Activated B cell treated with CpG ODN at 0.5 μM for 24 hours (primary cell): Measurements from ENCODE around the gene ANAPC15. TPM values are rescaled to one million over a fixed set of nuclear protein-coding genes. Genes with fewer than 3 reads are reported as not detected.
A peak's percentile ranks its signal among the peaks of the same experiment; 100 is the strongest.

Experiments used
- ATAC-seq: fragments of 200-7000 bp; cut with Tn5 transposase; one replicate; pipeline ENCODE4 v1.10.0; 2021; ENCODE audit warnings: low read depth, mild to moderate bottlenecking, moderate library complexity
- CTCF ChIA-PET: fragments of 350-600 bp; sonication (Branson Sonifier 250); formaldehyde crosslinking; loops from one replicate; lab custom pipeline; 2021; ENCODE audit warnings: antibody characterized with exemption; lab: Charles Lee
- POLR2A ChIA-PET: fragments of 350-600 bp; sonication (Branson Sonifier 250); formaldehyde crosslinking; loops from one replicate; lab custom pipeline; 2021; ENCODE audit warnings: antibody characterized with exemption; lab: Charles Lee
- DNase-seq: peaks from one replicate; pipeline ENCODE4 v3.0.0; 2022
- H3K27ac Mint-ChIP-seq: one replicate; pipeline ENCODE4 v1.8.0; 2020; ENCODE audit warnings: mixed read lengths
- H3K27me3 Mint-ChIP-seq: one replicate; pipeline ENCODE4 v1.8.0; 2021; ENCODE audit warnings: mixed read lengths
- H3K36me3 Mint-ChIP-seq: one replicate; pipeline ENCODE4 v1.8.0; 2021; ENCODE audit warnings: low read depth, mixed read lengths
- H3K4me1 Mint-ChIP-seq: one replicate; pipeline ENCODE4 v1.8.0; 2021; ENCODE audit warnings: mixed read lengths
- H3K4me3 Mint-ChIP-seq: one replicate; pipeline ENCODE4 v1.8.0; 2020; ENCODE audit warnings: mild to moderate bottlenecking, mixed read lengths
- H3K9me3 Mint-ChIP-seq: one replicate; pipeline ENCODE4 v1.8.0; 2020; ENCODE audit warnings: mixed read lengths
- intact Hi-C: fragments of 100-400 bp; cut with micrococcal nuclease; formaldehyde crosslinking; loops from one replicate; pipeline ENCODE4 v1.15.1; 2024
- total RNA-seq: library from RNA; stranded (reverse); gene quantifications from 2 replicates; pipeline ENCODE4 v1.2.3, GENCODE V29; 2022
- TF ChIP-seq, protein P1 (sequence below): fragments of 200-600 bp; IDR thresholded peaks from one replicate; pipeline ENCODE4 v1.8.0; 2022; ENCODE audit warnings: antibody characterized with exemption, mild to moderate bottlenecking

ANAPC15 gene
- total RNA-seq, 1 donor from 2014 or later: 44.4 TPM

DNA sequence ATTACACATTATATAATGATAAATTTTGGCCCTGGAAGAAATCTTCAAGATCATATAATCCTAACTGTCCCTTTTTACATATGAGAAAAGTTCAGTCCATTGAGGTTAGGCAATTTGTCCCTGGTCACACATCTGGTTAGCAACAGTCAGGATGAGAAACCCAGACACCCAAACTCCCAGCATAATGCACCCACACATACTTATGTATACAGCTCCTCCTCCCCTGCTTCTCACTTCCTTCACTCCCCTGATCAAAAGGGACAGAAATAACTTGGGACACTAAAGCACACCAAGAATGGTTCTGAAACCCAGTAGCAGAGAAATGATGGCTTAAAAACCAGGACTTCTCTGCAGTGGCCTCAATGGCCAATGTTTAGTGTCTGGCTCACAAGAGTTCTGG is 43.3 kb downstream of the ANAPC15 start:
- Mint-ChIP-seq H3K27ac (no peak overlapping the region), H3K9me3 (no peaks in the 10 kb centered on the region), H3K27me3 (no peaks in the 10 kb centered on the region), H3K4me1 (peaks cover 23% of the 10 kb centered on the region), H3K36me3 (peaks cover 19% of the 10 kb centered on the region), H3K4me3 (no peak overlapping the region)
- DNase-seq: no peak
- CTCF ChIA-PET: no interaction called here
- intact Hi-C loops: no loop called here
- ATAC-seq: no peak
- POLR2A ChIA-PET: no interaction called here
- TF ChIP-seq, protein P1, sequence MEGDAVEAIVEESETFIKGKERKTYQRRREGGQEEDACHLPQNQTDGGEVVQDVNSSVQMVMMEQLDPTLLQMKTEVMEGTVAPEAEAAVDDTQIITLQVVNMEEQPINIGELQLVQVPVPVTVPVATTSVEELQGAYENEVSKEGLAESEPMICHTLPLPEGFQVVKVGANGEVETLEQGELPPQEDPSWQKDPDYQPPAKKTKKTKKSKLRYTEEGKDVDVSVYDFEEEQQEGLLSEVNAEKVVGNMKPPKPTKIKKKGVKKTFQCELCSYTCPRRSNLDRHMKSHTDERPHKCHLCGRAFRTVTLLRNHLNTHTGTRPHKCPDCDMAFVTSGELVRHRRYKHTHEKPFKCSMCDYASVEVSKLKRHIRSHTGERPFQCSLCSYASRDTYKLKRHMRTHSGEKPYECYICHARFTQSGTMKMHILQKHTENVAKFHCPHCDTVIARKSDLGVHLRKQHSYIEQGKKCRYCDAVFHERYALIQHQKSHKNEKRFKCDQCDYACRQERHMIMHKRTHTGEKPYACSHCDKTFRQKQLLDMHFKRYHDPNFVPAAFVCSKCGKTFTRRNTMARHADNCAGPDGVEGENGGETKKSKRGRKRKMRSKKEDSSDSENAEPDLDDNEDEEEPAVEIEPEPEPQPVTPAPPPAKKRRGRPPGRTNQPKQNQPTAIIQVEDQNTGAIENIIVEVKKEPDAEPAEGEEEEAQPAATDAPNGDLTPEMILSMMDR: no peak

- Mint-ChIP-seq H3K27ac (no peak overlapping the region), H3K4me3 (no peak overlapping the region), H3K36me3 (peaks cover 19% of the 10 kb centered on the region), H3K9me3 (no peaks in the 10 kb centered on the region), H3K27me3 (no peaks in the 10 kb centered on the region), H3K4me1 (peaks cover 23% of the 10 kb centered on the region)
- ChIA-PET POLR2A (interaction anchor here (1.0 kb wide), 1 partner anchor 139 kb away, joined by 3 read pairs; the partner anchor contains the start of gene XNDC1N), CTCF (no interaction called here)
- TF ChIP-seq, protein P1: no peak
- intact Hi-C loops: no loop called here
- DNase-seq (no peak), ATAC-seq (no peak)
Observed at GRCh38 chr11:72067676-72068075, 44.8 kb downstream of the ANAPC15 start.

- intact Hi-C loops: no loop called here
- ChIA-PET POLR2A (interaction anchor here (1.0 kb wide), 1 partner anchor 139 kb away, joined by 3 read pairs; the partner anchor contains the start of gene XNDC1N), CTCF (interaction anchor here (1.5 kb wide), 1 partner anchor 19 kb away, joined by 3 read pairs; no protein-coding TSS in a partner anchor)
- no peaks in the 10 kb centered on the region for H3K27me3 Mint-ChIP-seq
- peaks cover 19% of the 10 kb centered on the region for H3K36me3 Mint-ChIP-seq
- no peaks in the 10 kb centered on the region for H3K9me3 Mint-ChIP-seq
- no peak overlapping the region for H3K27ac Mint-ChIP-seq
- H3K4me1 Mint-ChIP-seq: peaks cover 23% of the 10 kb centered on the region
- ATAC-seq (no peak), DNase-seq (no peak)
- TF ChIP-seq, protein P1: no peak
- no peak overlapping the region for H3K4me3 Mint-ChIP-seq
Observed at GRCh38 chr11:72067266-72067665, 45.2 kb downstream of the ANAPC15 start.

- CTCF ChIA-PET: interaction anchor here (1.5 kb wide), 1 partner anchor 19 kb away, joined by 3 read pairs; no protein-coding TSS in a partner anchor
- Mint-ChIP-seq H3K36me3 (peaks cover 19% of the 10 kb centered on the region), H3K4me3 (no peak overlapping the region), H3K9me3 (no peaks in the 10 kb centered on the region), H3K4me1 (peaks cover 27% of the 10 kb centered on the region), H3K27me3 (no peaks in the 10 kb centered on the region), H3K27ac (no peak overlapping the region)
- POLR2A ChIA-PET: no interaction called here
- ATAC-seq: no peak
- DNase-seq: no peak
- intact Hi-C loops: no loop called here
- TF ChIP-seq, protein P1: no peak
Observed at GRCh38 chr11:72066855-72067254, 45.6 kb downstream of the ANAPC15 start.

DNA sequence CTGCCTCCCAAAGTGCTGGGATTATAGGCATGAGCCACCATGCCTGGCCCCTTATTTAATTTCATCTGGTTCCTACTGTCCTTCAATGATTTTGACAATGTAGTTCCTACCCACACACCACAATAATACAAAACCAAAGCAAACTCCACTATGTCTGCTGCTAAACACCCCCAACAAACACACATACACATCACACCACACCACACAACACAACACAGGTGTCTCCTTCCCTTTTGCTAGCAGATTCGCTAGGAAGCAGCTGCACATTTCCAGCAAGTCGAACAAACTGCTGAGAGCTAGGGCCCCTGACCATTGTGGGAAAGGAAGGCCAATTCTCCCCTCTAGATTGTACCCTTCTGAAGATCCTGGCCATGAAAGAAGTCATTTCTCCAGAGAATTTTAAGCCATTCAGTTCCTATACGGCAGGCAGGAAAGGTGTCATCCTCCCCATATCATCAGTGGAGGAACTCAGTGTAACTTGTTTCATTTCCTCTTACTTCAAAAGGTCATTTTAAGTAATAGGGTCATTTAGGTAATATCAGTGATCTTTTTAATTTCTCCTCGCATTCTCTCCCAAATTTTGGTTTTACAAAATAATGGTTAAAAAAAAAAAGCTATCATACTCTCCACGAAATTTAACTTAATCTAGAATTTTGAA is 50.6 kb downstream of the ANAPC15 start:
- ChIA-PET CTCF (no interaction called here), POLR2A (interaction anchor here (0.6 to 0.7 kb wide), 2 partner anchors 97 to 346 kb away, joined by 3 to 8 read pairs; no protein-coding TSS in a partner anchor)
- no peak overlapping the region for H3K4me3 Mint-ChIP-seq
- peak overlapping the region; percentile 30 for H3K27ac Mint-ChIP-seq
- H3K4me1 Mint-ChIP-seq: peaks cover 7% of the 10 kb centered on the region
- DNase-seq: no peak
- peaks cover 6% of the 10 kb centered on the region for H3K36me3 Mint-ChIP-seq
- intact Hi-C loops: no loop called here
- no peak for ATAC-seq
- no peaks in the 10 kb centered on the region for H3K9me3 Mint-ChIP-seq
- TF ChIP-seq, protein P1: no peak
- H3K27me3 Mint-ChIP-seq: no peaks in the 10 kb centered on the region

Other genes with a start within 250 kb of the ANAPC15 start
- not detected in 2 replicates for gene DEFB131B, start 234.2 kb downstream of the ANAPC15 start, total RNA-seq
- 18.4 and 20.8 TPM in 2 replicates for gene XNDC1N, start 184.1 kb downstream of the ANAPC15 start, total RNA-seq
- gene RNF121, start 183.6 kb downstream of the ANAPC15 start, total RNA-seq: 44.4 and 47.4 TPM in 2 replicates
- 26.8 and 27.5 TPM in 2 replicates for gene IL18BP, start 113.8 kb downstream of the ANAPC15 start, total RNA-seq
- 146 and 163 TPM in 2 replicates for gene NUMA1, start 32.2 kb downstream of the ANAPC15 start, total RNA-seq
- 4.1 and 4.5 TPM in 2 replicates for gene LRRC51, start 31.8 kb downstream of the ANAPC15 start, total RNA-seq
- 87.2 and 87.6 TPM in 2 replicates for gene LAMTOR1, start 9.4 kb downstream of the ANAPC15 start, total RNA-seq
- gene TOMT, start 6.8 kb downstream of the ANAPC15 start, total RNA-seq: not detected in 2 replicates
- gene FOLR3, start 23.0 kb upstream of the ANAPC15 start, total RNA-seq: not detected in 2 replicates
- not detected in 2 replicates for gene FOLR1, start 79.4 kb upstream of the ANAPC15 start, total RNA-seq
- gene FOLR2, start 104.1 kb upstream of the ANAPC15 start, total RNA-seq: 0.67 and 0.76 TPM in 2 replicates
- 107 and 129 TPM in 2 replicates for gene INPPL1, start 112.1 kb upstream of the ANAPC15 start, total RNA-seq
- gene PHOX2A, start 131.5 kb upstream of the ANAPC15 start, total RNA-seq: not detected in 2 replicates